Measurements from ENCODE around the gene PLSCR4. TPM values are rescaled to one million over a fixed set of nuclear protein-coding genes. Genes with fewer than 3 reads are reported as not detected.

Gene PLSCR4
- total and polyA plus RNA-seq, 2 experiments from 2014 or later = 40.3 to 63.4 TPM

GRCh38 chr3:146279951-146280350, 29.0 kb upstream of the PLSCR4 start:
- Histone ChIP-seq H3K4me2 (ENCODE audit: unreplicated experiment) (no peak overlapping the region), H3K4me1 (ENCODE audit: insufficient read depth) (peaks cover 50% of the 10 kb centered on the region), H3K36me3 (ENCODE audit: low read depth) (no peaks in the 10 kb centered on the region), H2AFZ (no peak overlapping the region), H3K9me3 (ENCODE audit: low read depth) (no peaks in the 10 kb centered on the region), H3K9me2 (ENCODE audit: insufficient read depth) (no peaks in the 10 kb centered on the region; the same call in 1 of the 2 replicates), H3K79me2 (ENCODE audit: insufficient read depth) (no peaks in the 10 kb centered on the region), H3K9ac (no peak overlapping the region), H3K27ac (no peak overlapping the region), H3K27me3 (replicated peaks; ENCODE audit: insufficient read depth) (no peaks in the 10 kb centered on the region), H4K20me1 (ENCODE audit: insufficient read depth) (no peaks in the 10 kb centered on the region), H3K4me3 (no peak overlapping the region), H3F3A (ENCODE audit: insufficient read depth) (peaks cover 33% of the 10 kb centered on the region)
- DNase-seq = no peak
- 61 to 68% methylated on average over 3 of the region's 3 CpGs for WGBS, 2 experiments (ENCODE audit: low coverage in 1 of 2, low lambda C conversion rate in 2 of 2, missing lambda C conversion rate in 2 of 2)
- no peak for TF ChIP-seq EZH2 (IDR thresholded peaks at IDR 0.05; ENCODE audit: insufficient read depth, poor library complexity, severe bottlenecking)
- no peak for TF ChIP-seq EZH2phosphoT487 (IDR thresholded peaks at IDR 0.05; ENCODE audit: insufficient read depth, low read depth)
- in situ Hi-C loops (cut with MboI) = no loop called here

GRCh38 chr3:146279013-146279412, 28.1 kb upstream of the PLSCR4 start:
- no peaks in the 10 kb centered on the region for H3K36me3 ChIP-seq (ENCODE audit: low read depth)
- H3K9me2 ChIP-seq (ENCODE audit: insufficient read depth) = no peaks in the 10 kb centered on the region; the same call in 1 of the 2 replicates
- no peak overlapping the region for H3K4me3 ChIP-seq
- WGBS, 2 experiments (ENCODE audit: low coverage in 1 of 2, low lambda C conversion rate in 2 of 2, missing lambda C conversion rate in 2 of 2) = 90 to 91% methylated on average over 2 of the region's 2 CpGs
- no peak for DNase-seq
- H3F3A ChIP-seq (ENCODE audit: insufficient read depth) = peaks cover 42% of the 10 kb centered on the region
- H3K9ac ChIP-seq = no peak overlapping the region
- in situ Hi-C loops (cut with MboI) = no loop called here
- H3K79me2 ChIP-seq (ENCODE audit: insufficient read depth) = no peaks in the 10 kb centered on the region
- no peaks in the 10 kb centered on the region for H3K9me3 ChIP-seq (ENCODE audit: low read depth)
- no peak for TF ChIP-seq EZH2 (IDR thresholded peaks at IDR 0.05; ENCODE audit: insufficient read depth, poor library complexity, severe bottlenecking)
- no peak for TF ChIP-seq EZH2phosphoT487 (IDR thresholded peaks at IDR 0.05; ENCODE audit: insufficient read depth, low read depth)
- no peak overlapping the region for H3K4me2 ChIP-seq (ENCODE audit: unreplicated experiment)
- H2AFZ ChIP-seq = no peak overlapping the region
- peaks cover 58% of the 10 kb centered on the region for H3K4me1 ChIP-seq (ENCODE audit: insufficient read depth)
- no peaks in the 10 kb centered on the region for H3K27me3 ChIP-seq (replicated peaks; ENCODE audit: insufficient read depth)
- H3K27ac ChIP-seq = no peak overlapping the region
- no peaks in the 10 kb centered on the region for H4K20me1 ChIP-seq (ENCODE audit: insufficient read depth)

DNA sequence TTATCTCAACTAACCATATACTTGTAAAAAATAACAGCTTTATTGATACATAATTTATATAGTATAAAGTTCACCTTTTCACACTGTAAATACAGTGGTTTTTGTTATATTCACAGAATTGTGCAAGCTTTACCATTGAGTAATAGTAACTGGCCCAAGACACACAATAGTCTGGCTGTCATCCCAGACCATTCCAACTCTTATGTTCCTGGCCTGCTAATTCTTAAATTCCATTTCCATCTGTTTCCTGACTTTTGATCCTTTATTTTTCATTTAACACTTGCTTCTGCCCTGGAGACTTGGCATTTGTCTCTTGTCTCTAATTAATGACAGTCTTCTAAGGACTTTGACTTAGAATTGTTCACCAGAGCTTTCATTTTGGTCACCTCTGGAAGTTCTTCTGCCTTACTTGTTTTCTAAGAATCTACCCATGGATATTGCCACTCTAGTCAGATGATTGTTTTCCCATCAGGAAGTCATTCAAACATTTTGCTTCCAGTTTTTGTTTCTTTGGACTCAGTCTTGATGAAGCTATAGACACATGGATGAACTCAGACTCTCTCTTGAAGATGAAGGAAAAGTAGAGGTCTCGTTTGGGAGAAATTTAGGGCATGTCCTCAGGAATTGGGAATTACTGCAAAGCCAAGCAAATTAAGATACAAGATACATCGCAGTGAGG, 27.2 kb upstream of the PLSCR4 start:
- no peaks in the 10 kb centered on the region; the same call in 1 of the 2 replicates for H3K9me2 ChIP-seq (ENCODE audit: insufficient read depth)
- H3K4me2 ChIP-seq (ENCODE audit: unreplicated experiment) = peak overlapping the region; percentile 68
- peaks cover 60% of the 10 kb centered on the region for H3K4me1 ChIP-seq (ENCODE audit: insufficient read depth)
- H3K9ac ChIP-seq = peak overlapping the region; percentile 29; the same call in 1 of the 2 replicates
- H4K20me1 ChIP-seq (ENCODE audit: insufficient read depth) = no peaks in the 10 kb centered on the region
- peak overlapping the region; percentile 82 for H3K27ac ChIP-seq
- no peaks in the 10 kb centered on the region for H3K36me3 ChIP-seq (ENCODE audit: low read depth)
- H3K79me2 ChIP-seq (ENCODE audit: insufficient read depth) = no peaks in the 10 kb centered on the region
- TF ChIP-seq EZH2phosphoT487 (IDR thresholded peaks at IDR 0.05; ENCODE audit: insufficient read depth, low read depth) (peak; percentile 65; the same call in 1 of the 2 replicates), EZH2 (IDR thresholded peaks at IDR 0.05; ENCODE audit: insufficient read depth, poor library complexity, severe bottlenecking) (no peak)
- in situ Hi-C loops (cut with MboI) = no loop called here
- H3K27me3 ChIP-seq (replicated peaks; ENCODE audit: insufficient read depth) = no peaks in the 10 kb centered on the region
- DNase-seq = peak; percentile 94
- H3K4me3 ChIP-seq = 0 out of 2 replicates have a peak overlapping the region, but pooled peaks have one; percentile 7
- WGBS, 2 experiments (ENCODE audit: low coverage in 1 of 2, low lambda C conversion rate in 2 of 2, missing lambda C conversion rate in 2 of 2) = 59 to 63% methylated on average over 2 of the region's 2 CpGs
- no peaks in the 10 kb centered on the region for H3K9me3 ChIP-seq (ENCODE audit: low read depth)
- H2AFZ ChIP-seq = no peak overlapping the region
- H3F3A ChIP-seq (ENCODE audit: insufficient read depth) = peaks cover 47% of the 10 kb centered on the region

GRCh38 chr3:146275476-146275875, 24.6 kb upstream of the PLSCR4 start:
- in situ Hi-C loops (cut with MboI) = no loop called here
- no peaks in the 10 kb centered on the region for H4K20me1 ChIP-seq (ENCODE audit: insufficient read depth)
- peak overlapping the region; percentile 55 for H3K4me2 ChIP-seq (ENCODE audit: unreplicated experiment)
- H3F3A ChIP-seq (ENCODE audit: insufficient read depth) = peaks cover 42% of the 10 kb centered on the region
- no peak for DNase-seq
- H3K4me3 ChIP-seq = no peak overlapping the region
- WGBS, 2 experiments (ENCODE audit: low coverage in 1 of 2, low lambda C conversion rate in 2 of 2, missing lambda C conversion rate in 2 of 2) = 94 to 98% methylated on average over 3 of the region's 3 CpGs
- TF ChIP-seq EZH2phosphoT487 (IDR thresholded peaks at IDR 0.05; ENCODE audit: insufficient read depth, low read depth) = no peak
- no peak for TF ChIP-seq EZH2 (IDR thresholded peaks at IDR 0.05; ENCODE audit: insufficient read depth, poor library complexity, severe bottlenecking)
- no peaks in the 10 kb centered on the region for H3K27me3 ChIP-seq (replicated peaks; ENCODE audit: insufficient read depth)
- peak overlapping the region; percentile 24; the same call in 1 of the 2 replicates for H3K9ac ChIP-seq
- no peaks in the 10 kb centered on the region for H3K79me2 ChIP-seq (ENCODE audit: insufficient read depth)
- no peak overlapping the region for H2AFZ ChIP-seq
- H3K36me3 ChIP-seq (ENCODE audit: low read depth) = no peaks in the 10 kb centered on the region
- H3K4me1 ChIP-seq (ENCODE audit: insufficient read depth) = peaks cover 47% of the 10 kb centered on the region
- peak overlapping the region; percentile 83 for H3K27ac ChIP-seq
- H3K9me3 ChIP-seq (ENCODE audit: low read depth) = no peaks in the 10 kb centered on the region
- H3K9me2 ChIP-seq (ENCODE audit: insufficient read depth) = no peaks in the 10 kb centered on the region; the same call in 1 of the 2 replicates
